Measurements from ENCODE around the gene TMC7.

The TMC7 gene

GRCh38 chr16:19105891-19106624, 122.3 kb downstream of the TMC7 start:
- H3K4me3 ChIP-seq (ENCODE audit: low read length in 2 of 2), result no peak overlapping the region
- H3K9ac ChIP-seq (ENCODE audit: low read length in 2 of 2), result no peak overlapping the region
- H3K27me3 ChIP-seq (ENCODE audit: control insufficient read depth in 1 of 2, insufficient read depth in 2 of 2, low read length in 2 of 2), result peaks cover 0 to 2% of the 10 kb centered on the region in 2 donors
- H3K36me3 ChIP-seq (ENCODE audit: control insufficient read depth in 2 of 2, insufficient read depth in 2 of 2, low read length in 2 of 2), result no peaks in the 10 kb centered on the region
- H3K4me1 ChIP-seq (ENCODE audit: control insufficient read depth, insufficient read depth, low read length), result peaks cover 2% of the 10 kb centered on the region
- no peak overlapping the region for H3K27ac ChIP-seq (ENCODE audit: low read length)
- no peaks in the 10 kb centered on the region for H3K9me3 ChIP-seq (ENCODE audit: control insufficient read depth in 2 of 2, low read length in 2 of 2)

DNA sequence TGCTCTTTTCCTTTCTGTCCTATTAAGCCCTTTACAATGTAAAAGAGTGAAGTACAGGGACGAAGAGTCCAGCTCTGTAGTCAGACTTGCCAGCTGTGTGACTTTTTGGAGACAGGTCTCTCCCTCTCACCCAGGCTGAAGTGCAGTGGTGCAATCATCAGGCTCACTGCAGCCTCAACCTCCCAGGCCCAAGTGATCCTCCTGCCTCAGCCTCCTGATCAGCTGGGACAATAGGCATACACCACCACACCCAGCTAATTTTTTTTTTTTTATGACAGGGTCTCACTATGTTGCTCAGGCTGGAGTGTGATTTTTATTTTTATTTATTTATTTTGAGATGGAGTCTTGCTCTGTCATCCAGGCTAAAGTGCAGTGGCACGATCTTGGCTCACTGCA, 122.9 kb downstream of the TMC7 start:
- no peak overlapping the region for H3K9ac ChIP-seq (ENCODE audit: low read length in 2 of 2)
- no peak overlapping the region for H3K27ac ChIP-seq (ENCODE audit: low read length)
- peaks cover 2% of the 10 kb centered on the region for H3K4me1 ChIP-seq (ENCODE audit: control insufficient read depth, insufficient read depth, low read length)
- no peaks in the 10 kb centered on the region for H3K9me3 ChIP-seq (ENCODE audit: control insufficient read depth in 2 of 2, low read length in 2 of 2)
- H3K4me3 ChIP-seq (ENCODE audit: low read length in 2 of 2), result no peak overlapping the region
- peaks cover 0 to 2% of the 10 kb centered on the region in 2 donors for H3K27me3 ChIP-seq (ENCODE audit: control insufficient read depth in 1 of 2, insufficient read depth in 2 of 2, low read length in 2 of 2)
- no peaks in the 10 kb centered on the region for H3K36me3 ChIP-seq (ENCODE audit: control insufficient read depth in 2 of 2, insufficient read depth in 2 of 2, low read length in 2 of 2)

GRCh38 chr16:19108409-19109287, 124.9 kb downstream of the TMC7 start:
- Histone ChIP-seq H3K27ac (ENCODE audit: low read length) (no peak overlapping the region), H3K9me3 (ENCODE audit: control insufficient read depth in 2 of 2, low read length in 2 of 2) (no peaks in the 10 kb centered on the region), H3K27me3 (ENCODE audit: control insufficient read depth in 1 of 2, insufficient read depth in 2 of 2, low read length in 2 of 2) (peaks cover 0 to 2% of the 10 kb centered on the region in 2 donors), H3K9ac (ENCODE audit: low read length in 2 of 2) (no peak overlapping the region), H3K36me3 (ENCODE audit: control insufficient read depth in 2 of 2, insufficient read depth in 2 of 2, low read length in 2 of 2) (no peaks in the 10 kb centered on the region), H3K4me3 (ENCODE audit: low read length in 2 of 2) (no peak overlapping the region), H3K4me1 (ENCODE audit: control insufficient read depth, insufficient read depth, low read length) (peaks cover 5% of the 10 kb centered on the region)

DNA sequence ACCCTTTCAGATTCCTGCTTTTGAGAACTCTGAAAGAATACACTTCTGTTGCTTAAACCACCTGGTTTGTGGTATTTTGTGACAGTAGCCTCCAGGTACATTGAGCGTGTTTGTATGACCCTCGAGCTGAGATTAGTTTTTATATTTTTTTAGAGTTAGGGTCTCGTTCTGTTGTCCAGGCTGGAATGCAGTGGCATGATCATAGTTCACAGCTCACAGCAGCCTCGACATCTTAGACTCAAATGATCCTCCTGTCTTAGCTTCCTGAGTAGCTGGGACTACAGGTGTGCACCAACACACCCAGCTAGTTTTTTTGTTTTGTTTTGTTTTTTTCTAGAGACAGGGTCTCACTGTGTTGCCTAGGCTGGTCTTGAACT, 125.5 kb downstream of the TMC7 start:
- Histone ChIP-seq H3K9me3 (ENCODE audit: control insufficient read depth in 2 of 2, low read length in 2 of 2) (no peaks in the 10 kb centered on the region), H3K4me3 (ENCODE audit: low read length in 2 of 2) (no peak overlapping the region), H3K9ac (ENCODE audit: low read length in 2 of 2) (no peak overlapping the region), H3K27me3 (ENCODE audit: control insufficient read depth in 1 of 2, insufficient read depth in 2 of 2, low read length in 2 of 2) (no peaks in the 10 kb centered on the region), H3K4me1 (ENCODE audit: control insufficient read depth, insufficient read depth, low read length) (peaks cover 7% of the 10 kb centered on the region), H3K36me3 (ENCODE audit: control insufficient read depth in 2 of 2, insufficient read depth in 2 of 2, low read length in 2 of 2) (no peaks in the 10 kb centered on the region), H3K27ac (ENCODE audit: low read length) (no peak overlapping the region)

DNA sequence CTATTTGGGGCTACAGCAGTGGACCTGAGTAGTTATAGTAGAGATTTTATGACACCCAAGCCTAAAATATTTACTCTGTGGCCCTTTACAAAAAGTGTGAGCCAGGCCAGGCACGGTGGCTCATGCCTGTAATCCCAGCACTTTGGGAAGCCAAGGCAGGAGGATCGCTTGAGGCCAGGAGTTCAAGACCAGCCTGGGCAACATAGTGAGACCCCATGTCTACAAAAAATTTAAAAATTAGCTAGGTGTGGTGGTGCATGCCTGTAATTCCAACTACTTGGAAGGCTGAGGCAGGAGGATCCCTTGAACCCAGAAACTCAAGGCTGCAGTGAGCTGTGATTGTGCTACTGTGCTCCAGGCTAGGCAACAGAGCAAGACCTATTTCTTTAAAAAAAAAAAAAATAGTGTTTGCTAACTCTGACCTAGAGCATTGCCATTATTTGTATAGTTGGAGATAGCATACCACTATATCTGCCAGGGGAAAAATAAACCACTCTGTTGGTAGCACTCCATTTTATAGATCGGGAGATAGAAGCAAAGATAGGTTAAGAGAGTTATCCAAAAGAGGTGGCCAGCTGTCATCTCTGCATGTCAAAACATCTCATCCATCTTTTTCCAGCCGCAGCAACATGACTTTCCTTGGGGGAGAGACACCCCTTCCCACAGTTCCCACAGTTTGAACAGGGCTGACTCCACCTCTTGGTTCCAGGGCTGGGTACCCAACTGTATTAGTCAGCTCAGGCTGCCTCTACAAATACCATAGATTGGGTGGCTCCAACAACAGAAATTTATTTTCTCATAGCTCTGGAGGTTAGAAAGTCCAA, 127.0 kb downstream of the TMC7 start:
- Histone ChIP-seq H3K4me3 (ENCODE audit: low read length in 2 of 2) (no peak overlapping the region), H3K9me3 (ENCODE audit: control insufficient read depth in 2 of 2, low read length in 2 of 2) (no peaks in the 10 kb centered on the region), H3K36me3 (ENCODE audit: control insufficient read depth in 2 of 2, insufficient read depth in 2 of 2, low read length in 2 of 2) (no peaks in the 10 kb centered on the region), H3K4me1 (ENCODE audit: control insufficient read depth, insufficient read depth, low read length) (peaks cover 20% of the 10 kb centered on the region), H3K27me3 (ENCODE audit: control insufficient read depth in 1 of 2, insufficient read depth in 2 of 2, low read length in 2 of 2) (no peaks in the 10 kb centered on the region), H3K27ac (ENCODE audit: low read length) (no peak overlapping the region), H3K9ac (ENCODE audit: low read length in 2 of 2) (no peak overlapping the region)

- no peaks in the 10 kb centered on the region for H3K9me3 ChIP-seq (ENCODE audit: control insufficient read depth in 2 of 2, low read length in 2 of 2)
- no peaks in the 10 kb centered on the region for H3K36me3 ChIP-seq (ENCODE audit: control insufficient read depth in 2 of 2, insufficient read depth in 2 of 2, low read length in 2 of 2)
- no peaks in the 10 kb centered on the region for H3K27me3 ChIP-seq (ENCODE audit: control insufficient read depth in 1 of 2, insufficient read depth in 2 of 2, low read length in 2 of 2)
- no peak overlapping the region for H3K27ac ChIP-seq (ENCODE audit: low read length)
- H3K9ac ChIP-seq (ENCODE audit: low read length in 2 of 2), result no peak overlapping the region
- H3K4me1 ChIP-seq (ENCODE audit: control insufficient read depth, insufficient read depth, low read length), result peaks cover 28% of the 10 kb centered on the region
- H3K4me3 ChIP-seq (ENCODE audit: low read length in 2 of 2), result no peak overlapping the region
Observed at GRCh38 chr16:19112099-19112407, 128.3 kb downstream of the TMC7 start.
